Astrocyte of the spinal cord (primary cell): ENCODE data around the gene PLEKHA7.
"Not testable (repeated sequence)": the region's sequence is repeated elsewhere in the genome, so short reads cannot be mapped to it uniquely, and the experiment has no call there.

Experiments
- DNase-seq: peaks from one replicate; pipeline ENCODE4 v3.0.0; 2011; ENCODE audit warnings: low read depth, low spot score
- H3K4me3 ChIP-seq: 2 replicates; pipeline ENCODE4 v1.5.1; 2011; ENCODE audit warnings: low read depth, mild to moderate bottlenecking, low read length, moderate library complexity
- CTCF ChIP-seq: IDR thresholded peaks from 2 replicates; pipeline ENCODE4 v1.5.1; 2012; ENCODE audit warnings: low read depth, mild to moderate bottlenecking, low read length, inconsistent platforms
- in situ Hi-C: cut with HindIII; loops from 2 replicates; pipeline ENCODE4 v1.10.0; 2017; ENCODE audit warnings: low sequenced_read_pairs

Gene PLEKHA7

GRCh38 chr11:16873289-16873688 lies 140.9 kb downstream of the PLEKHA7 start:
- TF ChIP-seq CTCF, result no peak
- DNase-seq, result no peak
- in situ Hi-C loops, result no loop called here
- no peak overlapping the region for H3K4me3 ChIP-seq

- no peak overlapping the region for H3K4me3 ChIP-seq
- TF ChIP-seq CTCF, result no peak
- DNase-seq, result no peak
- in situ Hi-C loops, result no loop called here
Observed at GRCh38 chr11:16871368-16871767, 142.8 kb downstream of the PLEKHA7 start.

- no peak for DNase-seq
- in situ Hi-C loops, result no loop called here
- no peak overlapping the region for H3K4me3 ChIP-seq
- no peak for TF ChIP-seq CTCF
Observed at GRCh38 chr11:16867097-16867496, 147.1 kb downstream of the PLEKHA7 start.

- DNase-seq, in situ Hi-C loops, H3K4me3 ChIP-seq: not testable (repeated sequence)
Observed at GRCh38 chr11:16864428-16864827, 149.8 kb downstream of the PLEKHA7 start.

- no peak for TF ChIP-seq CTCF
- in situ Hi-C loops, result no loop called here
- no peak overlapping the region for H3K4me3 ChIP-seq
- DNase-seq, result no peak
Observed at GRCh38 chr11:16863389-16863788, 150.8 kb downstream of the PLEKHA7 start.

- in situ Hi-C loops, result no loop called here
- no peak overlapping the region for H3K4me3 ChIP-seq
- no peak for DNase-seq
- TF ChIP-seq CTCF, result no peak
Observed at GRCh38 chr11:16862726-16863125, 151.5 kb downstream of the PLEKHA7 start.

- no peak overlapping the region for H3K4me3 ChIP-seq
- no peak for TF ChIP-seq CTCF
- DNase-seq, result no peak
- in situ Hi-C loops, result no loop called here
Observed at GRCh38 chr11:16861862-16862261, 152.4 kb downstream of the PLEKHA7 start.
